K562 (cell line): Measurements from ENCODE around the gene PTPRT. TPM values are rescaled to one million over a fixed set of nuclear protein-coding genes. Genes with fewer than 3 reads are reported as not detected.

Source experiments
- ATAC-seq: fragments of 200-7000 bp; cut with Tn5 transposase; 3 replicates; pipeline ENCODE4 v1.9.1; 2020; ENCODE audit warnings: moderate library complexity
- BruUV-seq: library from RNA; stranded (reverse); fragments of 400-500 nt; replicated peaks from 2 replicates; lab custom pipeline; 2021; lab: Mats Ljungman, UMichigan
- CTCF ChIA-PET: fragments of 300-600 bp; formaldehyde crosslinking; extraction: SDS; loops from one replicate; lab custom pipeline; 2021; ENCODE audit warnings: low intra/inter-chr PET ratio; lab: Yijun Ruan, JAX
- POLR2A ChIA-PET: fragments of 300-600, 350-650 bp; sonication (Branson Sonifier 250); formaldehyde crosslinking; extraction: SDS; loops from one replicate; lab custom pipeline; 2021; ENCODE audit warnings: antibody characterized with exemption, inconsistent platforms; lab: Yijun Ruan, JAX
- DNase-seq, 4 experiments: peaks; one replicate each; pipeline versions ENCODE4 v3.0.0 to v3.0.0-alpha.2; 2011 to 2018; ENCODE audit warnings: low spot score in 3 of 4, mixed read lengths in 3 of 4; ENCODE audit errors: extremely low read depth in 1 of 4
- FAIRE-seq: peaks from 2 replicates; lab custom pipeline; 2011; peaks lifted over from hg19 to GRCh38; lab: Jason Lieb, UNC
- H2AFZ ChIP-seq: 2 replicates; pipeline ENCODE4 v1.6.0; 2011; ENCODE audit warnings: low read depth, low read length, control low read depth, inconsistent platforms
- H3K27ac ChIP-seq: fragments of 200-600 bp; 3 replicates; pipeline ENCODE4 v1.8.0; 2011; ENCODE audit warnings: low read depth, mild to moderate bottlenecking, control low read depth, inconsistent platforms, low read length, moderate library complexity, mixed read lengths; ENCODE audit errors: extremely low read depth
- H3K27me3 ChIP-seq, 2 experiments: fragments of 300-600 bp in 1 of 2; 2 replicates in 1 of 2; 3 replicates in 1 of 2; pipeline versions ENCODE4 v1.6.0 to v1.8.0; 2011; ENCODE audit warnings: inconsistent platforms in 2 of 2, low read length in 2 of 2, mild to moderate bottlenecking in 1 of 2, mixed read lengths in 1 of 2, moderate library complexity in 1 of 2; ENCODE audit not compliant: control insufficient read depth in 2 of 2, insufficient read depth in 2 of 2
- H3K36me3 ChIP-seq: fragments of 300-600 bp; 3 replicates; pipeline ENCODE4 v1.8.0; 2011; ENCODE audit warnings: mild to moderate bottlenecking, low read length, inconsistent platforms; ENCODE audit not compliant: control insufficient read depth, insufficient read depth
- H3K4me1 ChIP-seq, 2 experiments: fragments of 200-600 bp in 1 of 2; replicated peaks in 1 of 2; 2 replicates in 1 of 2; 3 replicates in 1 of 2; pipeline versions ENCODE4 v1.5.1 to v1.8.0; 2011; ENCODE audit warnings: inconsistent platforms in 2 of 2, low read length in 2 of 2, mild to moderate bottlenecking in 1 of 2, mixed read lengths in 1 of 2, moderate library complexity in 1 of 2; ENCODE audit not compliant: control insufficient read depth in 2 of 2, insufficient read depth in 2 of 2
- H3K4me2 ChIP-seq: 2 replicates; pipeline ENCODE4 v1.6.1; 2011; ENCODE audit warnings: low read length, control low read depth, inconsistent platforms, mixed read lengths; ENCODE audit not compliant: insufficient read depth
- H3K4me3 ChIP-seq: fragments of 200-600 bp; sonication (generic), shearing (Covaris generic); 2 replicates; pipeline ENCODE4 v1.5.1; 2016; ENCODE audit warnings: control low read depth, inconsistent platforms
- H3K79me2 ChIP-seq: fragments of 200-600 bp; 3 replicates; pipeline ENCODE4 v1.8.0; 2011; ENCODE audit warnings: low read length, inconsistent platforms; ENCODE audit not compliant: control insufficient read depth, insufficient read depth
- H3K9ac ChIP-seq, 2 experiments: 2 replicates each; pipeline versions ENCODE4 v1.6.0 to v1.6.1; 2011; ENCODE audit warnings: low read depth in 2 of 2, low read length in 2 of 2, control low read depth in 1 of 2, inconsistent platforms in 1 of 2, mild to moderate bottlenecking in 1 of 2, mixed read lengths in 1 of 2; ENCODE audit not compliant: insufficient read depth in 1 of 2
- H3K9me1 ChIP-seq: one replicate; pipeline ENCODE4 v1.6.0; 2011; ENCODE audit warnings: inconsistent platforms, mild to moderate bottlenecking, low read length, moderate library complexity; ENCODE audit not compliant: control insufficient read depth, insufficient read depth
- H3K9me3 ChIP-seq: replicated peaks from 2 replicates; pipeline ENCODE4 v1.5.1; 2011; ENCODE audit warnings: low read depth, low read length, inconsistent platforms; ENCODE audit not compliant: control insufficient read depth, insufficient read depth
- H4K20me1 ChIP-seq: replicated peaks from 2 replicates; pipeline ENCODE4 v1.6.1; 2011; ENCODE audit warnings: low read length, inconsistent platforms, mixed read lengths; ENCODE audit not compliant: control insufficient read depth, insufficient read depth
- CEBPB ChIP-seq: fragments of 450-650 bp; IDR thresholded peaks from 2 replicates; pipeline ENCODE4 v1.6.1; 2016; ENCODE audit warnings: missing genetic modification characterization, missing compliant biosample characterization
- PTRF ChIP-seq: fragments of 450-650 bp; IDR thresholded peaks from 2 replicates; pipeline ENCODE4 v1.6.1; 2016; ENCODE audit warnings: mild to moderate bottlenecking, missing genetic modification characterization, missing compliant biosample characterization
- ZBTB33 ChIP-seq: sonication (generic); formaldehyde crosslinking; IDR thresholded peaks from 2 replicates; pipeline ENCODE4 v1.8.1; 2023; ENCODE audit warnings: mild to moderate bottlenecking, missing genetic modification reagents
- WGBS: fragments of 100-300 bp; shearing (Covaris generic); methylation state at CpG from one replicate; pipeline ENCODE4 v1.1.6; 2016; ENCODE audit warnings: low coverage, mixed read lengths; ENCODE audit not compliant: insufficient coverage; ENCODE audit errors: missing lambda C conversion rate; 5-methylcytosine and 5-hydroxymethylcytosine counted together
- in situ Hi-C: fragments of 300-500 bp; cut with MboI; formaldehyde crosslinking; loops from 4 replicates; pipeline ENCODE4 v1.15.0; 2018; ENCODE audit warnings: inconsistent platforms, mixed read lengths
- intact Hi-C: fragments of 100-400 bp; cut with micrococcal nuclease; formaldehyde crosslinking; loops from 2 replicates; pipeline ENCODE4 v1.14.2; 2022
- polyA plus RNA-seq, 8 experiments: library from polyadenylated mRNA; depleted of rRNA in 4 of 8; stranded (reverse) in 5 of 8; unstranded in 3 of 8; fragments of >200 nt; fragmentation: Nextera tagmentation in 2 of 8; fragmentation: Illumina TruSeq in 1 of 8; extraction: Ambion mirVana in 2 of 8; extraction: Trizol in 1 of 8; gene quantifications; 2 replicates each; pipeline versions ENCODE4 v1.2.1 to v1.2.3, GENCODE V29; 2011 to 2014; ENCODE audit warnings: inconsistent platforms in 1 of 8, missing spikeins in 1 of 8
- total RNA-seq, 7 experiments: library from RNA; depleted of rRNA in 6 of 7; stranded (reverse); fragments of >200 nt in 6 of 7; fragmentation: Illumina TruSeq in 2 of 7; extraction: Trizol in 2 of 7; gene quantifications; 2 replicates each; pipeline versions ENCODE4 v1.2.1 to v1.2.3, GENCODE V29; 2011 to 2021; ENCODE audit warnings: low replicate concordance in 1 of 7

Gene PTPRT
- total and polyA plus RNA-seq, 9 of the 15 experiments (the other 6 are each of a cell fraction or from before 2014, with no cell fraction given) = not detected

GRCh38 chr20:42792052-42792451, 397.7 kb downstream of the PTPRT start (continued):
- no peak for TF ChIP-seq ZBTB33
- TF ChIP-seq, all 486 proteins: peak for 0

GRCh38 chr20:42790111-42790510, 399.6 kb downstream of the PTPRT start:
- 0% methylated on average over 2 of the region's 2 CpGs for WGBS

More at GRCh38 chr20:42790111-42790510, 399.6 kb downstream of the PTPRT start:
- no peaks in the 10 kb centered on the region for H3K4me1 ChIP-seq
- H3K4me3 ChIP-seq = no peak overlapping the region
- H3K4me2 ChIP-seq = no peak overlapping the region
- BruUV-seq = no TSS peak
- H3K27ac ChIP-seq = no peak overlapping the region
- no peaks in the 10 kb centered on the region for H3K27me3 ChIP-seq
- CTCF ChIA-PET = no interaction called here
- intact Hi-C loops = no loop called here
- no peaks in the 10 kb centered on the region for H3K36me3 ChIP-seq
- POLR2A ChIA-PET = no interaction called here
- no peaks in the 10 kb centered on the region for H3K79me2 ChIP-seq
- no peak overlapping the region for H3K9ac ChIP-seq
- ATAC-seq = no peak
- no peak for DNase-seq
- in situ Hi-C loops = no loop called here
- FAIRE-seq = no peak
- no peaks in the 10 kb centered on the region for H3K9me1 ChIP-seq
- H4K20me1 ChIP-seq = no peaks in the 10 kb centered on the region
- TF ChIP-seq CEBPB (0 out of 2 replicates have a peak, but pooled peaks have one; percentile 7), PTRF (no peak)
- no peaks in the 10 kb centered on the region for H3K9me3 ChIP-seq
- no peak overlapping the region for H2AFZ ChIP-seq
